Fibroblast of lung (primary cell): ENCODE results near the gene PLK3.

ENCODE experiments used
- EZH2 ChIP-seq: IDR thresholded peaks from 2 replicates; pipeline ENCODE4 v1.5.1; 2012; ENCODE audit warnings: low read length, control low read depth, mild to moderate bottlenecking; ENCODE audit errors: missing control alignments
- TF ChIP-seq, protein P1 (sequence below), 2 donors: IDR thresholded peaks in 1 of 2; conservative IDR thresholded peaks in 1 of 2; 1 replicate in 1 of 2; 2 replicates in 1 of 2; pipeline ENCODE4 v1.5.1; 2011 to 2012; ENCODE audit warnings: low read length in 2 of 2, control low read depth in 1 of 2, inconsistent platforms in 1 of 2, low read depth in 1 of 2, mild to moderate bottlenecking in 1 of 2

DNA sequence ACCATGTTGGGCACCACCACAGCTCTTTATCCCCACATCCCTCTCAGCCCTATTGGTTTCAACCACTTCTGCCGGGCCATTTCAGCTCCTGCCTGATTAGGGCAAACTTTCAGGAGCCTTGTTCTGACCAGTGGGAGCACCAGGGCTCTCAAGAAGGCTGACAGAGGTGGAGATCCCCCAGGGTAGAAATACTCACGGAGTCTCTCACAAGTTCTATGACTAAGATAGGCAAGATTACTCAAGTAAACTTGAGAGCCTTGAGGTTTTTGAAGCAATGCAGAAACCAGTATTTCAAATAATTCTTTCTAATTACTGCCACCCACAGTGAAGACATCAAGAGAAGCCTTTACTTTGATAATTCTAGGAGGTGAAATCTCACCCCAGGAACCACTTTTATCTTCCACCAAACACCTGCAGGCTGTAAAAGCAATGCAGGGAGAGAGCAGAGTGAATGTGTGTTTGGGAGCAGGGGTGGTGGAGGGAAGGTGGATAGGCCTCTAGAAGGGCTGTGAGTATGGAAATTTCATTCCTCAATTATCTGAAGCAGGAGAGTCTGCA, 49.5 kb downstream of the PLK3 start:
- TF ChIP-seq, protein P1, sequence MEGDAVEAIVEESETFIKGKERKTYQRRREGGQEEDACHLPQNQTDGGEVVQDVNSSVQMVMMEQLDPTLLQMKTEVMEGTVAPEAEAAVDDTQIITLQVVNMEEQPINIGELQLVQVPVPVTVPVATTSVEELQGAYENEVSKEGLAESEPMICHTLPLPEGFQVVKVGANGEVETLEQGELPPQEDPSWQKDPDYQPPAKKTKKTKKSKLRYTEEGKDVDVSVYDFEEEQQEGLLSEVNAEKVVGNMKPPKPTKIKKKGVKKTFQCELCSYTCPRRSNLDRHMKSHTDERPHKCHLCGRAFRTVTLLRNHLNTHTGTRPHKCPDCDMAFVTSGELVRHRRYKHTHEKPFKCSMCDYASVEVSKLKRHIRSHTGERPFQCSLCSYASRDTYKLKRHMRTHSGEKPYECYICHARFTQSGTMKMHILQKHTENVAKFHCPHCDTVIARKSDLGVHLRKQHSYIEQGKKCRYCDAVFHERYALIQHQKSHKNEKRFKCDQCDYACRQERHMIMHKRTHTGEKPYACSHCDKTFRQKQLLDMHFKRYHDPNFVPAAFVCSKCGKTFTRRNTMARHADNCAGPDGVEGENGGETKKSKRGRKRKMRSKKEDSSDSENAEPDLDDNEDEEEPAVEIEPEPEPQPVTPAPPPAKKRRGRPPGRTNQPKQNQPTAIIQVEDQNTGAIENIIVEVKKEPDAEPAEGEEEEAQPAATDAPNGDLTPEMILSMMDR (conservative IDR thresholded peaks at IDR 0.05 in 1 of 2, IDR thresholded peaks at IDR 0.05 in 1 of 2; ENCODE audit: low read depth in 1 of 2, low read length in 2 of 2): no peak
- no peak for TF ChIP-seq EZH2
